ENCODE data around the gene RIOK1. TPM values are rescaled to one million over a fixed set of nuclear protein-coding genes. Genes with fewer than 3 reads are reported as not detected.

RIOK1 gene
- total and polyA plus RNA-seq, 2 of the 8 experiments (the other 6 are each of a cell fraction or from before 2014, with no cell fraction given), result 11.8 to 26.9 TPM

GRCh38 chr6:7445885-7446461 is 56.4 kb downstream of the RIOK1 start:
- H3K4me1 ChIP-seq (replicated peaks in 1 of 4; ENCODE audit: control insufficient read depth in 3 of 4, insufficient read depth in 4 of 4, low read length in 3 of 4), result peaks cover 0 to 6% (median 4%) of the 10 kb centered on the region in 4 experiments; a peak in 3 of 7 replicates
- no peaks in the 10 kb centered on the region for H4K20me1 ChIP-seq (replicated peaks in 1 of 2; ENCODE audit: control insufficient read depth in 1 of 2, insufficient read depth in 2 of 2, low read length in 2 of 2)
- H3K9ac ChIP-seq (replicated peaks in 1 of 4; ENCODE audit: extremely low read depth in 1 of 4, low read depth in 3 of 4, low read length in 3 of 4), result no peak overlapping the region
- H3K79me2 ChIP-seq (ENCODE audit: control insufficient read depth in 1 of 2, insufficient read depth in 2 of 2, low read length in 2 of 2), result no peaks in the 10 kb centered on the region
- no peak overlapping the region for H3K4me2 ChIP-seq (ENCODE audit: insufficient read depth in 1 of 2, low read depth in 2 of 2, low read length in 2 of 2)
- no peak overlapping the region; the same call in 1 of the 2 replicates for H2BK12ac ChIP-seq (ENCODE audit: low read depth, low read length)
- H3K14ac ChIP-seq (ENCODE audit: insufficient read length), result no peak overlapping the region
- no peak overlapping the region for H2AFZ ChIP-seq (ENCODE audit: low read length)
- no peak overlapping the region for H3K27ac ChIP-seq (ENCODE audit: low read depth, low read length)
- no peak overlapping the region for H4K8ac ChIP-seq (ENCODE audit: extremely low read depth, insufficient read depth, low read length)
- H2BK5ac ChIP-seq (ENCODE audit: low read depth, low read length), result no peak overlapping the region
- ChIA-PET POLR2A (ENCODE audit: partially characterized antibody) (interaction anchor here (1.2 kb wide), 1 partner anchor 95 kb away, joined by 3 read pairs; no protein-coding TSS in a partner anchor), CTCF (ENCODE audit: partially characterized antibody) (interaction anchor here (1.5 kb wide), 1 partner anchor 20 kb away, joined by 5 read pairs; no protein-coding TSS in a partner anchor)
- FAIRE-seq (no peak), DNase-seq (ENCODE audit: low read depth in 1 of 2, low spot score in 2 of 2) (no peak)
- H2BK15ac ChIP-seq (ENCODE audit: low read length), result peak overlapping the region; percentile 61; the same call in 1 of the 2 replicates
- 0 out of 2 replicates have a peak, but pooled peaks cover 2% of the 10 kb centered on the region for H3K23me2 ChIP-seq (ENCODE audit: low read depth, low read length)
- no peak overlapping the region for H2BK20ac ChIP-seq (ENCODE audit: low read length)
- H3K27me3 ChIP-seq (replicated peaks in 1 of 4; ENCODE audit: control insufficient read depth in 3 of 4, extremely low read depth in 1 of 4, insufficient read depth in 3 of 4, low read length in 3 of 4), result no peaks in the 10 kb centered on the region
- 95% methylated on average over 11 of the region's 12 CpGs; no CpG with 5 or more reads in 1 of the 2 experiments for WGBS, 2 experiments (ENCODE audit: extremely low coverage in 1 of 2, insufficient coverage in 1 of 2, insufficient read length in 1 of 2, insufficient replicate concordance in 2 of 2, low coverage in 1 of 2, low lambda C conversion rate in 2 of 2, missing lambda C conversion rate in 1 of 2)
- H3K36me3 ChIP-seq (ENCODE audit: control insufficient read depth in 2 of 4, insufficient read depth in 4 of 4, low read length in 3 of 4), result no peaks in the 10 kb centered on the region
- H3K4me3 ChIP-seq (ENCODE audit: extremely low read depth in 1 of 4, insufficient read depth in 2 of 4, low read depth in 3 of 4, low read length in 4 of 4), result no peak overlapping the region
- no peak overlapping the region for H3K4ac ChIP-seq (replicated peaks; ENCODE audit: insufficient read length, low read depth, low read length)
- no peak overlapping the region for H2BK120ac ChIP-seq (replicated peaks; ENCODE audit: low read depth, low read length)
- no peak overlapping the region for H4K5ac ChIP-seq (ENCODE audit: insufficient read length, low read depth, low read length)
- no peak overlapping the region for H3K56ac ChIP-seq (replicated peaks; ENCODE audit: insufficient read length, low read depth, low read length)
- H3K18ac ChIP-seq (ENCODE audit: extremely low read depth, low read length), result no peak overlapping the region
- H3K9me3 ChIP-seq (ENCODE audit: insufficient read depth in 2 of 2, low read depth in 1 of 2, low read length in 1 of 2), result no peaks in the 10 kb centered on the region; a peak in 1 of 4 replicates
- no peak overlapping the region for H3K23ac ChIP-seq (ENCODE audit: insufficient read length)
- H2AK5ac ChIP-seq (ENCODE audit: low read depth, low read length), result no peak overlapping the region
- no peaks in the 10 kb centered on the region for H3K79me1 ChIP-seq (ENCODE audit: low read depth, low read length)
- no peak for TF ChIP-seq SAP30 (IDR thresholded peaks at IDR 0.05; ENCODE audit: insufficient read depth, insufficient replicate concordance, low read length)
- H4K91ac ChIP-seq (replicated peaks; ENCODE audit: insufficient read length, low read length), result no peak overlapping the region

Measured in H1 (cell line).